Endometrial microvascular endothelial cells (primary cell): ENCODE results near the gene CTNNA3. TPM values are rescaled to one million over a fixed set of nuclear protein-coding genes. Genes with fewer than 3 reads are reported as not detected.
"Not testable (repeated sequence)": the region's sequence is repeated elsewhere in the genome, so short reads cannot be mapped to it uniquely, and the experiment has no call there.

Experiments used
- in situ Hi-C: cut with HindIII; loops from 2 replicates; pipeline ENCODE4 v1.10.0; 2017; ENCODE audit warnings: low sequenced_read_pairs, low pct_unique_long_range_greater_than_20kb; ENCODE audit errors: inconsistent ontology term
- total RNA-seq: library from RNA; depleted of rRNA; stranded (reverse); fragments of >200 nt; gene quantifications from one replicate; pipeline ENCODE4 v1.2.3, GENCODE V29; 2015; ENCODE audit errors: inconsistent ontology term

Gene CTNNA3
- total RNA-seq = not detected

- in situ Hi-C loops = no loop called here
These were observed at the start of gene CTNNA3 for GRCh38 chr10:67696029-67696428. CTNNA3 (minus strand) TSS chr10:67696195.

DNA sequence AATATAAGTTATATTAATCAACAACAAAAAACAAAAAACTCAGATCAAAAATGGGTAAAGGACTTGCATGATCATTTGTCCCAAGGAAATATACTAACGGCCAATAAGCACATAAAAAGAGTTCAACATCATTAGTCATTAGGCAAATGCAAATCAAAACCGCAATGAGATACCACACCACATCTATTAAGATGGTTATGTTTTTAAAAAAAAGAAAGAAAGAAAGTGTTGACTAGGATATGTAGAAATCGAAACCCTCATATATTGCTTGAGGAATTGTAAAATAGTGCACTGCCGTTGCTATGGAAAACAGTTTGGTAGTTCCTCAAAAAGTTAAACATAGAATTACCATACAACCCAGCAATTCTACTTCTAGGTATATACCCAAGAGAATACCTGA lies 39.4 kb upstream of the CTNNA3 start:
- in situ Hi-C loops = no loop called here

DNA sequence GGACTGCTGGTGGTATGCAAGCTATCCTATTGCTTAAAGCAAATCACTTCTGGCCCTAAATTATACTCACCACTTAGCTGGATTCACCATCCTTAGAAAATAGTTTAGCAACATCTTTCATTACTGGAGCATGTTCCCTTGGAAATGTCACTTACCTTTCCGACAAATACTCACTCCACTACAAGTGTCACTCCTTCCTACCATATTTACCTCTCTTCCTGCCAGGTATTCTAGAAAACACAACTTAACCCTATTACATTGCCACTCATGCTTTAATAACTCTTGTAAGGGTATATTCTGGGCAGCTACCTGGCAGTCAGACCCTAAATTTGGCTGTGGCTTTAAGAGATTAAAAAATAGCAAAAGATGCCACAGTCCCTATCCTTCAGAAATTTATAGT lies 37.5 kb upstream of the CTNNA3 start:
- in situ Hi-C loops = no loop called here

GRCh38 chr10:67725567-67725966 lies 29.6 kb upstream of the CTNNA3 start:
- in situ Hi-C loops = no loop called here

DNA sequence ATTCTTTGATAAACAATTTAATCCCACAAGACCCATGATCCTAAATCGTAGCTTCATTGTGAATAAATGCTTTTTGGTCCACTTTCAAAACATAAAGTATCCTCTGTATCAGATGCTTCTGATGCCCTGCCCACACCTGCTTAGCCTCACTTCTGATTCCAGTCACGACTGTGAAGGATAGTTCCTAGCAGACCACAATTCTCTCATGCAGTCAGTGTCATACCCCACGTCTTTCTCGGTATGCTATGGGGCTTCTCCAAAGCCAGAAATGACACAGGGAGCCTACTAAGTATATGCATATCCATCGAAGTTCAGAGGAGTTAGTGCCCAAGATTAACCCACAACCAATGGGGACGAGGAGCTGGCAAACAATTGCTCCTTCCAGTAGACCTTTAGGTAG lies 27.6 kb upstream of the CTNNA3 start:
- in situ Hi-C loops = no loop called here

DNA sequence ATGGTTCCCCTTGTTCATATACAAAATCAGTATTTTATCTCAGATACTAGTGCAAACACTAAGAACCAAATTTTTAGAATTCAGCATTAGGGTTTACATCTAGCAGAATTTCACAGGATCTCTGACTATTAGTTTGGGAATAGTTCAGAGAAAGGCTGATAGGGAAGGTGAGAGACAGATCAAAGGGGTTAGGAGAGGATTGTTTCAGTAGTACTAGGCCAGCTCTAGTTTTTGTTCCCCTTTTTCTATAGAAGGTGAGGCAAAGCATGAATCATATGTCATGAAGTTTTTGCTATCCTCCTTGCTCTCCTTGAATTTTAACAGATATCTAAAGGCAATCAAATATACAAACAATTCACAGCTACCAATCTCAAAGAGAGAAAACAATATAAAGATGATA lies 26.1 kb upstream of the CTNNA3 start:
- in situ Hi-C loops = no loop called here

GRCh38 chr10:67716455-67716854 lies 20.5 kb upstream of the CTNNA3 start:
- in situ Hi-C loops = not testable (repeated sequence)

GRCh38 chr10:67705921-67706320 lies 9.9 kb upstream of the CTNNA3 start:
- in situ Hi-C loops = no loop called here

DNA sequence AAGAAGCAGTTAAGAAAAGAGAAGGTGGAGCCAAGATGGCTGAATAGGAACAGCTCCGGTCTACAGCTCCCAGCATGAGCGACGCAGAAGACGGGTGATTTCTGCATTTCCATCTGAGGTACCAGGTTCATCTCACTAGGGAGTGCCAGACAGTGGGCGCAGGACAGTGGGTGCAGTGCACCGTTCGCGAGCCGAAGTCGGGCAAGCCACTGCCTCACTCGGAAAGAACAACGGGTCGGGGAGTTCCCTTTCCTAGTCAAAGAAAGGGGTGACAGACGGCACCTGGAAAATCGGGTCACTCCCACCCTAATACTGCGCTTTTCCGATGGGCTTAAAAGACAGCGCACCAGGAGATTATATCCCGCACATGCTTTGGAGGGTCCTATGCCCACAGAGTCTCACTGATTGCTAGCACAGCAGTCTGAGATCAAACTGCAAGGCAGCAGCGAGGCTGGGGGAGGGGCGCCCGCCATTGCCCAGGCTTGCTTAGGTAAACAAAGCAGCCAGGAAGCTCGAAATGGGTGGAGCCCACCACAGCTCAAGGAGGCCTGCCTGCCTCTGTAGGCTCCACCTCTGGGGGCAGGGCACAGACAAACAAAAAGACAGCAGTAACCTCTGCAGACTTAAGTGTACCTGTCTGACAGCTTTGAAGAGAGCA lies 3.7 kb upstream of the CTNNA3 start:
- in situ Hi-C loops = not testable (repeated sequence)

DNA sequence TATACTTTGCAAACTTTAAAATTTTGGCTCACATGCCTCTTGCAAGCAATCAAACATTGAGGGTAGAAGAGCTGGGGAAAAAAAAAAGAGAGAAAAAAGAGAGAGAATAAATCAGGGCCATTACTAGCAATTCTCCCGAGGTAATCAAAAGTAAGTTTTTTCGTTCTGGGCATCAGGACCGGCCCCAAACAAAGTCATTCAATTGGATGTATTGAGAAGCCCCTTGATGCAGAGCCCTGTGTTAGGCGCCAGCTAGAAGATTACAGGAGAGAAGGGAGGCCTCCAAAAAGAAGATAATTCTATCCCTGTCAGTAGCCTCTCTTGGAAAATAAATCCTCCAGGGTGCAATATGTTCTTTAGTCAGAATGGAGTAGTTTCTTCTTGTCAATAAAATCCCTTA lies 2.2 kb upstream of the CTNNA3 start:
- in situ Hi-C loops = no loop called here

- in situ Hi-C loops = no loop called here
These were observed 1.7 kb upstream of the CTNNA3 start for GRCh38 chr10:67697724-67698131.

DNA sequence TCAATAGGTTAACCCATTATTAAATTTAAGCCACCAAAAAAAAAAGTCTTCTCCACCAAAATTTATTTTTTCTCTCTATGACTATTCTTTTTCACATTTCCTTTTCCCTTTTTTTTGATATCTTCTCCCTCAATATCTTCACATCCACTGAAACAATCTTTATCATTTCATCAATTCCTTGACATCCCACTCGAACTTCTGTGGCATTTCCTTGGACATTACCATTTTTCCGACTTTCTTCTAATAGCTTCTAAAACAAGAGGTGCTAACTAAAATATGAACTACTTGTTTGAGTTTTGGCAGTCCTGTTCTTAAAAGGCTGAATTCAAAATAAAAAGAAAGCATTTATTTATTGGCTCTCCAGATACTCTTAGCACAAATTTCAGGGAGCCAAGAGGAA lies 684 bp upstream of the CTNNA3 start:
- in situ Hi-C loops = no loop called here

- in situ Hi-C loops = no loop called here
These were observed 440 bp downstream of the CTNNA3 start for GRCh38 chr10:67695555-67695954.

- in situ Hi-C loops = not testable (repeated sequence)
These were observed 4.1 kb downstream of the CTNNA3 start for GRCh38 chr10:67691861-67692260.

DNA sequence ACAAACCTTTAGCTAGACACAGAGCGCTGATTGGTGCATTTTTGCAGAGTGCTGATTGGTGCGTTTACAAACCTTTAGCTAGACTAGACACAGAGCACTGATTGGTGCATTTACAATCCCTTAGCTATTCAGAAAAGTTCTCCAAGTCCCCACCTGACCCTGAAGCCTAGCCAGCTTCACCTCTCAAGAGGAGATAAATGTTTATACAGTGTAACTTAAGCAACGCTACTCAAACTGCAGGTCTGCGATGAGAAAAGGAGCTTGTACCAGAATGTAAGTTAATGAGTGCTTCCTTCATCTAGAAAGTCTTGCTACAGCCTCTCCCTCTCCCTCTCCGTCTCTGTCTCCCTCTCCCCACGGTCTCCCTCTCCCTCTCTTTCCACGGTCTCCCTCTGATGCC lies 5.5 kb downstream of the CTNNA3 start:
- in situ Hi-C loops = not testable (repeated sequence)

DNA sequence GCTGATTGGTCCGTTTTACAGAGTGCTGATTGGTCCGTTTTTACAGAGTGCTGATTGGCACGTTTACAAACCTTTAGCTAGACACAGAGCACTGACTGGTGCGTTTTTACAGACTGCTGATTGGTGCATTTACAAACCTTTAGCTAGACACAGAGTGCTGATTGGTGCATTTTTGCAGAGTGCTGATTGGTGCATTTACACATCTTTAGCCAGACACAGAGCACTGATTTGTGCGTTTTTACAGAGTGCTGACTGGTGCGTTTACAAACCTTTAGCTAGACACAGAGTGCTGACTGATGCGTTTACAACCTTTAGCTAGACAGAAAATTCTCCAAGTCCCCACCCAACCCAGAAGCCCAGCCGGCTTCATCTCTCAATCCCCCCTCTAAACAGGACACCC lies 11.9 kb downstream of the CTNNA3 start:
- in situ Hi-C loops = not testable (repeated sequence)

DNA sequence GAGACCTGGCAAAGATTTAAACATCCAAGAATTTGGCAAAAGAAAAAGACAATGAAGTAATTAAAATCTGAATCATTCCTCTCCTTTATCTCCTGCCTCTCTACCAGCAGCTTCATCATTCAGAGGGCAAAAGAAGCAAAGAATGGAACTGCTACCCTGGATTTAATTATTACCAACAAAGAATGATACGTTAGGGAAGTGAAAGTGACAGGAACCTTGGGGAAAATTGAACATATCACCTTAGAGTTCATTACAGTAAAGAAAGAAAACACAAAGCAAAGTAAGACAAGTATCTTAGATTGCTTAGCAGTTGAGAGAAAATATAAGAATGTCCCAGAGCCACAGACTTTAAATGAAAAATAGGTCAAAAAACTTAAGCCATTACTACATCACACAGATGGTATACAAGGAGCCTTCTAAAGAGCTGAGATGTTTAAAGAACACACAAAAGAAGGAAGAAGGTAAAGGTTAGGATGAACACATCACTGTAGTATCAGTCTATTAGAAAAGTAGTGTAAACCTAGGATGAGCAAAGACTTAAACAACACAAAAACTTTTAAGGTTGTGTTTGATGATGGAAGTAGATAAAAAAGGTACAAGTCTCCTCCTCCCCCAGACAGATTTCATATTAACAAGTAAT lies 17.5 kb downstream of the CTNNA3 start:
- in situ Hi-C loops = no loop called here

DNA sequence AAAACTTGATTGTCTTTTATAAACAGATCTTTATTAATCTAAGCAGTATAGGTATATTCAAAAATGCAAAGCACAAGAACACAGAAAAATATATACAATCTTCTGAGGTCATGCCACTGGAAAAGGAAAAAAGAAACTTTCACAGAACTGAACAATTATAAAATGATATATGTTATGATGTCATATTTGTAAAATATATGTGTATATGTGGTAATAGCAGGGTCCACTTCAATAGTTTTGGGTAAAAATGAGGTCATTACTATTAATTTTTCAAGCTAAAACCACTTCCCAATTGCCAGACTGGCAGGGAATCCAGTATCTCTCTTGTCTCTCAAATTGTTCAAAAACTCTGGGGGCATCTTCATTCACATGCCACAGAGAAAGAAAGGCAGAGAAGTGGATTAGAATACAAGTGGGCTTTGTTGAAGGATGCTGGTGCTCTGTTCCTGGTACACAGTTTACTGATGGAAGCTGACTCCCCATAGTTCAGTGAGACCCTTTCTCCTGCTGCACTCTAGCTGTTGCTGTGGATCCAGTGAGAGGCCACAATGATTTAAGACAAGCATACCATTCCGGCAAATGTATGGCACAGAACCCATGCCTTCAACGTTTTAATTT lies 19.7 kb downstream of the CTNNA3 start:
- in situ Hi-C loops = no loop called here

- in situ Hi-C loops = no loop called here
These were observed 25.6 kb downstream of the CTNNA3 start for GRCh38 chr10:67670401-67670800.

DNA sequence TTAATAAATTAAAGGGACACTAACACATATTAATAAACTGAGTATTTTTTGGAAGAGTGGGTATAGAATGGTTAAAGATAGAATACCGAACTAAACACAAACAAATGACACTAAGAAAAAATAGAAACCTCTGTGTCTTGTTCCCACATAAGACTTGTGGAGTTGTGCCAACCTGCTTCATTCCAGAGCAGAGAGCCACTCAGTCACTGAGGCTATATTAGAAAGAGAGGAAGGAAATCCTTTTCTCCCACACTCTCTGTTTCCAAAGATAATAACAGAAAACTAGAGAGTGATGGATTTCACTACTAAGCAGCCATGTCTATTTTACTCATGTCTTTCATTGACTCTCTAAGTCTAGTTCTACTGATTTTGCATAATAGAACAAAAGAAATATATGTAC lies 26.0 kb downstream of the CTNNA3 start:
- in situ Hi-C loops = no loop called here
